Measurements from ENCODE around the gene FMNL2. TPM values are rescaled to one million over a fixed set of nuclear protein-coding genes. Genes with fewer than 3 reads are reported as not detected.

Gene FMNL2
- polyA plus RNA-seq, result 81.1 and 86.5 TPM in 2 replicates
- polyA minus RNA-seq, result 74.7 and 93.2 TPM in 2 replicates

DNA sequence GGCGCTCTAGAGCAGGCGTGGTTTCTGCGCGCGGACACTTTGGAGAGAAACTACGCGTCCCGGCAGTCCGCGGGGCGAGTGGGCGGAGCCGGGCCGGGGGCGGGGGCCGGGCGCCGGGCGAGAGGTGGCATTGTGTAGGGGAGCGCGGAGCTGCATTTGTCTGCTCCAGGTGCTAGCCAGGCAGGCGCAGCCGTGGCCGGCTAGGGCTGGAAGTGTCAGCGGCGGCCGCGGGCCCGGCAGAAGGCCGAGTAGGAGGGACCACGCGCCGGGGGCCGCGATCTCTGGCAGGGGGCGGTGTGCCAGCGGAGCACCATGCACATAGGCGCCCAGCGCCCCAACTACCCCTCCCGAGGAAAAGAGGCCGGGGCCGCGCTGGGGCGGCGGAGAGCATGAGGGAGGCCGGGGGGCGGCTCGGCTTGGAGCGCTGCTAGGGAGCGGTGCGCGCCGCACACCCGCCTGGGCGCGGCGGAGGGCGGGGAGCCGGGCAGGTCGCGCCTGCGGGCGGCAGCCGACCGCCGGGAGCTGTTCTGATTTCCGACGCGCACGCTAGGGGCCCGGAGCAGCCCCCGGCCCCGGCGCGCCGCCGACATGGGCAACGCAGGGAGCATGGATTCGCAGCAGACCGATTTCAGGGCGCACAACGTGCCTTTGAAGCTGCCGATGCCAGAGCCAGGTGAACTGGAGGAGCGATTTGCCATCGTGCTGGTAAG is at the start of gene FMNL2:
TSS of gene FMNL2 (plus strand) at position 159 of the 710 bp plus-strand sequence.
- no peaks in the 10 kb centered on the region for H3K9me3 ChIP-seq (ENCODE audit: low read length)
- peak within 1 kb of the TSS; percentile 92 for H3K4me2 ChIP-seq (ENCODE audit: low read length)
- peak within 1 kb of the TSS; percentile 72 for H3K27ac ChIP-seq (ENCODE audit: low read length)
- H3K79me2 ChIP-seq (replicated peaks; ENCODE audit: insufficient read depth, low read length), result peaks cover 47% of the 10 kb centered on the region
- H2AFZ ChIP-seq (ENCODE audit: low read depth, low read length), result peak within 1 kb of the TSS; percentile 52
- peak; percentile 56 for TF ChIP-seq SMC3 (conservative IDR thresholded peaks at IDR 0.05; ENCODE audit: poor library complexity)
- TF ChIP-seq POLR2AphosphoS5 (IDR thresholded peaks at IDR 0.05), result peak; percentile 79
- no peak for TF ChIP-seq EP300 (conservative IDR thresholded peaks at IDR 0.05; ENCODE audit: poor library complexity, severe bottlenecking)
- TF ChIP-seq, protein P1, sequence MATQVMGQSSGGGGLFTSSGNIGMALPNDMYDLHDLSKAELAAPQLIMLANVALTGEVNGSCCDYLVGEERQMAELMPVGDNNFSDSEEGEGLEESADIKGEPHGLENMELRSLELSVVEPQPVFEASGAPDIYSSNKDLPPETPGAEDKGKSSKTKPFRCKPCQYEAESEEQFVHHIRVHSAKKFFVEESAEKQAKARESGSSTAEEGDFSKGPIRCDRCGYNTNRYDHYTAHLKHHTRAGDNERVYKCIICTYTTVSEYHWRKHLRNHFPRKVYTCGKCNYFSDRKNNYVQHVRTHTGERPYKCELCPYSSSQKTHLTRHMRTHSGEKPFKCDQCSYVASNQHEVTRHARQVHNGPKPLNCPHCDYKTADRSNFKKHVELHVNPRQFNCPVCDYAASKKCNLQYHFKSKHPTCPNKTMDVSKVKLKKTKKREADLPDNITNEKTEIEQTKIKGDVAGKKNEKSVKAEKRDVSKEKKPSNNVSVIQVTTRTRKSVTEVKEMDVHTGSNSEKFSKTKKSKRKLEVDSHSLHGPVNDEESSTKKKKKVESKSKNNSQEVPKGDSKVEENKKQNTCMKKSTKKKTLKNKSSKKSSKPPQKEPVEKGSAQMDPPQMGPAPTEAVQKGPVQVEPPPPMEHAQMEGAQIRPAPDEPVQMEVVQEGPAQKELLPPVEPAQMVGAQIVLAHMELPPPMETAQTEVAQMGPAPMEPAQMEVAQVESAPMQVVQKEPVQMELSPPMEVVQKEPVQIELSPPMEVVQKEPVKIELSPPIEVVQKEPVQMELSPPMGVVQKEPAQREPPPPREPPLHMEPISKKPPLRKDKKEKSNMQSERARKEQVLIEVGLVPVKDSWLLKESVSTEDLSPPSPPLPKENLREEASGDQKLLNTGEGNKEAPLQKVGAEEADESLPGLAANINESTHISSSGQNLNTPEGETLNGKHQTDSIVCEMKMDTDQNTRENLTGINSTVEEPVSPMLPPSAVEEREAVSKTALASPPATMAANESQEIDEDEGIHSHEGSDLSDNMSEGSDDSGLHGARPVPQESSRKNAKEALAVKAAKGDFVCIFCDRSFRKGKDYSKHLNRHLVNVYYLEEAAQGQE (IDR thresholded peaks at IDR 0.05; ENCODE audit: borderline replicate concordance), result peak; percentile 75
- TF ChIP-seq RAD21 (conservative IDR thresholded peaks at IDR 0.05), result peak; percentile 55
- TF ChIP-seq EZH2 (IDR thresholded peaks at IDR 0.05; ENCODE audit: borderline replicate concordance, insufficient read depth, low read length, poor library complexity, severe bottlenecking), result no peak
- no peak for TF ChIP-seq TAF1 (IDR thresholded peaks at IDR 0.05; ENCODE audit: low read depth)
- TF ChIP-seq MXI1 (conservative IDR thresholded peaks at IDR 0.05; ENCODE audit: poor library complexity, severe bottlenecking), result peak; percentile 86
- TF ChIP-seq, protein P2, sequence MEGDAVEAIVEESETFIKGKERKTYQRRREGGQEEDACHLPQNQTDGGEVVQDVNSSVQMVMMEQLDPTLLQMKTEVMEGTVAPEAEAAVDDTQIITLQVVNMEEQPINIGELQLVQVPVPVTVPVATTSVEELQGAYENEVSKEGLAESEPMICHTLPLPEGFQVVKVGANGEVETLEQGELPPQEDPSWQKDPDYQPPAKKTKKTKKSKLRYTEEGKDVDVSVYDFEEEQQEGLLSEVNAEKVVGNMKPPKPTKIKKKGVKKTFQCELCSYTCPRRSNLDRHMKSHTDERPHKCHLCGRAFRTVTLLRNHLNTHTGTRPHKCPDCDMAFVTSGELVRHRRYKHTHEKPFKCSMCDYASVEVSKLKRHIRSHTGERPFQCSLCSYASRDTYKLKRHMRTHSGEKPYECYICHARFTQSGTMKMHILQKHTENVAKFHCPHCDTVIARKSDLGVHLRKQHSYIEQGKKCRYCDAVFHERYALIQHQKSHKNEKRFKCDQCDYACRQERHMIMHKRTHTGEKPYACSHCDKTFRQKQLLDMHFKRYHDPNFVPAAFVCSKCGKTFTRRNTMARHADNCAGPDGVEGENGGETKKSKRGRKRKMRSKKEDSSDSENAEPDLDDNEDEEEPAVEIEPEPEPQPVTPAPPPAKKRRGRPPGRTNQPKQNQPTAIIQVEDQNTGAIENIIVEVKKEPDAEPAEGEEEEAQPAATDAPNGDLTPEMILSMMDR (IDR thresholded peaks at IDR 0.05; ENCODE audit: poor library complexity, severe bottlenecking), result peak; percentile 31
- no peaks in the 10 kb centered on the region for H3F3A ChIP-seq (ENCODE audit: insufficient read depth, low read length, poor library complexity, severe bottlenecking)
- H3K27me3 ChIP-seq (ENCODE audit: insufficient read depth, low read depth, low read length), result no peaks in the 10 kb centered on the region
- no peaks in the 10 kb centered on the region for H4K20me1 ChIP-seq (ENCODE audit: insufficient read depth)
- H3K4me3 ChIP-seq (ENCODE audit: low read length), result peak within 1 kb of the TSS; percentile 89
- peak within 1 kb of the TSS; percentile 79 for H3K9ac ChIP-seq (ENCODE audit: low read length)
- H3K36me3 ChIP-seq (ENCODE audit: insufficient read depth, low read length), result no peaks in the 10 kb centered on the region
- no peaks in the 10 kb centered on the region for H3K9me2 ChIP-seq (ENCODE audit: insufficient read depth, low read length)

DNA sequence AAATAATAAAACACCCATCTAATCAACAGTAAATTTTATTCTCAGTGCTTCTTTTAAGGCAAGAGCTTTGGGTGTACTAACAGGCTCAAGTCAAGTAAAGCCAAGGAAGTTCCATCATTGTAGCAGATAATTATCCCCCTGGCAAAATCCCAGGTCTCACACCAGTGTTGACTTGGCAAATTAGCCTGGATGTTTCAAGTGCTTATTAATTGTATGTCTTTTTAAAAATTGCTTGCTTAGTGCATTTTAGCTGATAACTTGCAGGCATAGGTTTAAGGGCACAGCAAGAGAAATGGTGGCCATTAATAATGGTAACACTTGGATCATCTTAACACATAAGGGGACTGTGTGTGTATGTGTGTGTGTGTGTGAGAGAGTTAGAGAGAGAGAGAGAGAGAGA is 42.0 kb upstream of the FMNL2 start:
- H3K27ac ChIP-seq (ENCODE audit: low read length), result no peak overlapping the region
- no peaks in the 10 kb centered on the region for H3F3A ChIP-seq (ENCODE audit: insufficient read depth, low read length, poor library complexity, severe bottlenecking)
- H3K4me3 ChIP-seq (ENCODE audit: low read length), result no peak overlapping the region
- no peaks in the 10 kb centered on the region for H3K9me3 ChIP-seq (ENCODE audit: low read length)
- no peaks in the 10 kb centered on the region for H3K9me2 ChIP-seq (ENCODE audit: insufficient read depth, low read length)
- no peak overlapping the region for H3K4me2 ChIP-seq (ENCODE audit: low read length)
- H2AFZ ChIP-seq (ENCODE audit: low read depth, low read length), result no peak overlapping the region
- no peaks in the 10 kb centered on the region for H3K27me3 ChIP-seq (ENCODE audit: insufficient read depth, low read depth, low read length)
- no peaks in the 10 kb centered on the region for H3K79me2 ChIP-seq (replicated peaks; ENCODE audit: insufficient read depth, low read length)
- no peaks in the 10 kb centered on the region for H4K20me1 ChIP-seq (ENCODE audit: insufficient read depth)
- no peak overlapping the region for H3K9ac ChIP-seq (ENCODE audit: low read length)
- H3K36me3 ChIP-seq (ENCODE audit: insufficient read depth, low read length), result no peaks in the 10 kb centered on the region
- TF ChIP-seq TAF1 (IDR thresholded peaks at IDR 0.05; ENCODE audit: low read depth) (no peak), POLR2AphosphoS5 (IDR thresholded peaks at IDR 0.05) (no peak), EP300 (conservative IDR thresholded peaks at IDR 0.05; ENCODE audit: poor library complexity, severe bottlenecking) (no peak), EZH2 (IDR thresholded peaks at IDR 0.05; ENCODE audit: borderline replicate concordance, insufficient read depth, low read length, poor library complexity, severe bottlenecking) (no peak), MXI1 (conservative IDR thresholded peaks at IDR 0.05; ENCODE audit: poor library complexity, severe bottlenecking) (no peak), RAD21 (conservative IDR thresholded peaks at IDR 0.05) (no peak), SMC3 (conservative IDR thresholded peaks at IDR 0.05; ENCODE audit: poor library complexity) (no peak)
- TF ChIP-seq, protein P2 (IDR thresholded peaks at IDR 0.05; ENCODE audit: poor library complexity, severe bottlenecking), result no peak
- TF ChIP-seq, protein P1 (IDR thresholded peaks at IDR 0.05; ENCODE audit: borderline replicate concordance), result no peak
